Stimulated activated naive CD8-positive, alpha-beta T cell treated with anti-CD3 and anti-CD28 coated beads, Interleukin-15, Interleukin-2, amounts not matched to agents 100 ng/mL and 50 ng/mL, for 24 hours (primary cell): ENCODE measurements around the gene PURB.
A peak's percentile ranks its signal among the peaks of the same experiment; 100 is the strongest.

Experiments
- H3K27ac Mint-ChIP-seq: one replicate; pipeline ENCODE4 v1.8.0; 2021; ENCODE audit warnings: mild to moderate bottlenecking, mixed read lengths
- H3K27me3 Mint-ChIP-seq: one replicate; pipeline ENCODE4 v1.8.0; 2021; ENCODE audit warnings: mixed read lengths
- H3K36me3 Mint-ChIP-seq: one replicate; pipeline ENCODE4 v1.8.0; 2021; ENCODE audit warnings: low read depth, mixed read lengths
- H3K4me1 Mint-ChIP-seq: one replicate; pipeline ENCODE4 v1.8.0; 2021; ENCODE audit warnings: low read depth, mixed read lengths
- H3K4me3 Mint-ChIP-seq: one replicate; pipeline ENCODE4 v1.8.0; 2021; ENCODE audit warnings: mild to moderate bottlenecking, mixed read lengths
- H3K9me3 Mint-ChIP-seq: one replicate; pipeline ENCODE4 v1.8.0; 2021; ENCODE audit warnings: mixed read lengths

PURB gene

GRCh38 chr7:44905002-44905635 is 19.8 kb upstream of the PURB start:
- Mint-ChIP-seq H3K4me1 (no peaks in the 10 kb centered on the region), H3K36me3 (no peaks in the 10 kb centered on the region), H3K27ac (no peak overlapping the region), H3K9me3 (no peaks in the 10 kb centered on the region), H3K4me3 (no peak overlapping the region), H3K27me3 (no peaks in the 10 kb centered on the region)

- H3K27ac Mint-ChIP-seq = no peak overlapping the region
- no peak overlapping the region for H3K4me3 Mint-ChIP-seq
- H3K27me3 Mint-ChIP-seq = no peaks in the 10 kb centered on the region
- H3K4me1 Mint-ChIP-seq = peaks cover 20% of the 10 kb centered on the region
- no peaks in the 10 kb centered on the region for H3K9me3 Mint-ChIP-seq
- no peaks in the 10 kb centered on the region for H3K36me3 Mint-ChIP-seq
Measured at GRCh38 chr7:44899443-44899842, 14.1 kb upstream of the PURB start.

- H3K9me3 Mint-ChIP-seq = no peaks in the 10 kb centered on the region
- no peaks in the 10 kb centered on the region for H3K27me3 Mint-ChIP-seq
- H3K27ac Mint-ChIP-seq = no peak overlapping the region
- H3K4me1 Mint-ChIP-seq = peaks cover 20% of the 10 kb centered on the region
- H3K36me3 Mint-ChIP-seq = no peaks in the 10 kb centered on the region
- no peak overlapping the region for H3K4me3 Mint-ChIP-seq
Measured at GRCh38 chr7:44898039-44898438, 12.7 kb upstream of the PURB start.

GRCh38 chr7:44897309-44897708 is 12.0 kb upstream of the PURB start:
- H3K27me3 Mint-ChIP-seq = no peaks in the 10 kb centered on the region
- peaks cover 23% of the 10 kb centered on the region for H3K4me1 Mint-ChIP-seq
- no peak overlapping the region for H3K27ac Mint-ChIP-seq
- H3K4me3 Mint-ChIP-seq = peak overlapping the region; percentile 11
- H3K9me3 Mint-ChIP-seq = no peaks in the 10 kb centered on the region
- no peaks in the 10 kb centered on the region for H3K36me3 Mint-ChIP-seq

GRCh38 chr7:44894888-44895580 is 9.7 kb upstream of the PURB start:
- Mint-ChIP-seq H3K36me3 (no peaks in the 10 kb centered on the region), H3K4me3 (no peak overlapping the region), H3K27me3 (no peaks in the 10 kb centered on the region), H3K27ac (peak overlapping the region; percentile 16), H3K9me3 (no peaks in the 10 kb centered on the region), H3K4me1 (peaks cover 39% of the 10 kb centered on the region)

- H3K27ac Mint-ChIP-seq = no peak overlapping the region
Measured at GRCh38 chr7:44893710-44894234, 8.4 kb upstream of the PURB start.

GRCh38 chr7:44891791-44892190 is 6.5 kb upstream of the PURB start:
- Mint-ChIP-seq H3K27ac (peak overlapping the region; percentile 85), H3K4me3 (no peak overlapping the region), H3K36me3 (no peaks in the 10 kb centered on the region), H3K27me3 (no peaks in the 10 kb centered on the region), H3K4me1 (peaks cover 37% of the 10 kb centered on the region), H3K9me3 (no peaks in the 10 kb centered on the region)

More at GRCh38 chr7:44893710-44894234, 8.4 kb upstream of the PURB start:
- no peak overlapping the region for H3K4me3 Mint-ChIP-seq
- H3K9me3 Mint-ChIP-seq = no peaks in the 10 kb centered on the region
- no peaks in the 10 kb centered on the region for H3K27me3 Mint-ChIP-seq
- H3K4me1 Mint-ChIP-seq = peaks cover 39% of the 10 kb centered on the region
- no peaks in the 10 kb centered on the region for H3K36me3 Mint-ChIP-seq

- peaks cover 40% of the 10 kb centered on the region for H3K4me1 Mint-ChIP-seq
- no peaks in the 10 kb centered on the region for H3K36me3 Mint-ChIP-seq
- H3K9me3 Mint-ChIP-seq = no peaks in the 10 kb centered on the region
- peak overlapping the region; percentile 85 for H3K27ac Mint-ChIP-seq
- no peaks in the 10 kb centered on the region for H3K27me3 Mint-ChIP-seq
- peak overlapping the region; percentile 7 for H3K4me3 Mint-ChIP-seq
Measured at GRCh38 chr7:44891372-44891771, 6.0 kb upstream of the PURB start.

GRCh38 chr7:44889086-44889781 is 3.9 kb upstream of the PURB start:
- Mint-ChIP-seq H3K27me3 (no peaks in the 10 kb centered on the region), H3K4me1 (peaks cover 41% of the 10 kb centered on the region), H3K9me3 (no peaks in the 10 kb centered on the region), H3K36me3 (peaks cover 8% of the 10 kb centered on the region), H3K4me3 (no peak overlapping the region), H3K27ac (peak overlapping the region; percentile 1)

- H3K9me3 Mint-ChIP-seq = no peaks in the 10 kb centered on the region
- peak overlapping the region; percentile 99 for H3K27ac Mint-ChIP-seq
- H3K27me3 Mint-ChIP-seq = no peaks in the 10 kb centered on the region
- H3K4me3 Mint-ChIP-seq = no peak overlapping the region
- peaks cover 27% of the 10 kb centered on the region for H3K36me3 Mint-ChIP-seq
- H3K4me1 Mint-ChIP-seq = peaks cover 57% of the 10 kb centered on the region
Measured at GRCh38 chr7:44887293-44887692, 2.0 kb upstream of the PURB start.

- Mint-ChIP-seq H3K4me1 (peaks cover 66% of the 10 kb centered on the region), H3K27me3 (no peaks in the 10 kb centered on the region), H3K4me3 (peak overlapping the region; percentile 97), H3K27ac (peak overlapping the region; percentile 92), H3K36me3 (peaks cover 51% of the 10 kb centered on the region), H3K9me3 (no peaks in the 10 kb centered on the region)
Measured at GRCh38 chr7:44884621-44885393, 523 bp downstream of the PURB start.

GRCh38 chr7:44883961-44884620 is 1.2 kb downstream of the PURB start:
- peaks cover 71% of the 10 kb centered on the region for H3K4me1 Mint-ChIP-seq
- peak overlapping the region; percentile 97 for H3K4me3 Mint-ChIP-seq
- H3K27ac Mint-ChIP-seq = peak overlapping the region; percentile 92
- H3K36me3 Mint-ChIP-seq = peaks cover 56% of the 10 kb centered on the region
- no peaks in the 10 kb centered on the region for H3K9me3 Mint-ChIP-seq
- no peaks in the 10 kb centered on the region for H3K27me3 Mint-ChIP-seq

- Mint-ChIP-seq H3K4me3 (peak overlapping the region; percentile 97), H3K36me3 (peaks cover 64% of the 10 kb centered on the region), H3K4me1 (peaks cover 75% of the 10 kb centered on the region), H3K27ac (no peak overlapping the region), H3K9me3 (no peaks in the 10 kb centered on the region), H3K27me3 (no peaks in the 10 kb centered on the region)
Measured at GRCh38 chr7:44882899-44883298, 2.4 kb downstream of the PURB start.

GRCh38 chr7:44881610-44882009 is 3.7 kb downstream of the PURB start:
- Mint-ChIP-seq H3K4me3 (peak overlapping the region; percentile 97), H3K4me1 (peaks cover 67% of the 10 kb centered on the region), H3K9me3 (no peaks in the 10 kb centered on the region), H3K27ac (no peak overlapping the region), H3K36me3 (peaks cover 75% of the 10 kb centered on the region), H3K27me3 (no peaks in the 10 kb centered on the region)
